H1 (cell line): ENCODE results near the gene MCM8. TPM values are rescaled to one million over a fixed set of nuclear protein-coding genes. Genes with fewer than 3 reads are reported as not detected.

Experiments
- CTCF ChIA-PET: fragments of 300-600 bp; sonication (Branson Sonifier 250); formaldehyde crosslinking; loops from one replicate; lab custom pipeline; 2021; ENCODE audit not compliant: partially characterized antibody; lab: Charles Lee
- POLR2A ChIA-PET: fragments of 300-600 bp; sonication (Branson Sonifier 250); formaldehyde crosslinking; loops from one replicate; lab custom pipeline; 2021; ENCODE audit warnings: inconsistent platforms; ENCODE audit not compliant: partially characterized antibody; lab: Charles Lee
- DNase-seq, 2 experiments: peaks; one replicate each; pipeline versions ENCODE4 v3.0.0 to v3.0.0-alpha.2; 2010 to 2022; ENCODE audit warnings: low spot score in 2 of 2, low read depth in 1 of 2, mixed read lengths in 1 of 2
- FAIRE-seq: peaks from 2 replicates; lab custom pipeline; 2011; peaks lifted over from hg19 to GRCh38; lab: Jason Lieb, UNC
- H2AFZ ChIP-seq: 2 replicates; pipeline ENCODE4 v1.8.1; 2012; ENCODE audit warnings: low read length, inconsistent platforms
- H2AK5ac ChIP-seq: 2 replicates; pipeline ENCODE4 v1.6.1; 2013; ENCODE audit warnings: low read depth, low read length
- H2BK120ac ChIP-seq: replicated peaks from 2 replicates; pipeline ENCODE3; 2013; ENCODE audit warnings: low read depth, low read length, inconsistent platforms
- H2BK12ac ChIP-seq: 2 replicates; pipeline ENCODE4 v1.6.1; 2013; ENCODE audit warnings: low read depth, low read length
- H2BK15ac ChIP-seq: 2 replicates; pipeline ENCODE4 v1.6.1; 2013; ENCODE audit warnings: low read length
- H2BK20ac ChIP-seq: 2 replicates; pipeline ENCODE4 v1.6.1; 2013; ENCODE audit warnings: low read length
- H2BK5ac ChIP-seq: 2 replicates; pipeline ENCODE4 v1.6.1; 2013; ENCODE audit warnings: low read depth, low read length
- H3K14ac ChIP-seq: 2 replicates; pipeline ENCODE4 v1.6.1; 2013; ENCODE audit warnings: inconsistent platforms; ENCODE audit not compliant: insufficient read length
- H3K18ac ChIP-seq: 2 replicates; pipeline ENCODE4 v1.6.1; 2013; ENCODE audit warnings: low read length; ENCODE audit errors: extremely low read depth
- H3K23ac ChIP-seq: 2 replicates; pipeline ENCODE4 v1.6.1; 2013; ENCODE audit warnings: inconsistent platforms; ENCODE audit not compliant: insufficient read length
- H3K23me2 ChIP-seq: 2 replicates; pipeline ENCODE4 v1.6.1; 2013; ENCODE audit warnings: low read depth, low read length
- H3K27ac ChIP-seq: 2 replicates; pipeline ENCODE4 v1.6.1; 2011; ENCODE audit warnings: low read depth, low read length, inconsistent platforms
- H3K27me3 ChIP-seq, 4 experiments: replicated peaks in 1 of 4; 1 replicate in 1 of 4; 2 replicates in 3 of 4; pipeline versions ENCODE4 v1.6.1 to v1.8.1; 2011 to 2013; ENCODE audit warnings: low read length in 3 of 4, mild to moderate bottlenecking in 3 of 4, inconsistent platforms in 2 of 4, mixed read lengths in 2 of 4, moderate library complexity in 1 of 4; ENCODE audit not compliant: control insufficient read depth in 3 of 4, insufficient read depth in 3 of 4; ENCODE audit errors: extremely low read depth in 1 of 4
- H3K36me3 ChIP-seq, 4 experiments: 2 replicates each; pipeline versions ENCODE4 v1.6.1 to v1.8.1; 2011 to 2013; ENCODE audit warnings: mild to moderate bottlenecking in 4 of 4, low read length in 3 of 4, moderate library complexity in 2 of 4, control low read depth in 1 of 4, inconsistent platforms in 1 of 4; ENCODE audit not compliant: insufficient read depth in 4 of 4, control insufficient read depth in 2 of 4
- H3K4ac ChIP-seq: replicated peaks from 2 replicates; pipeline ENCODE3; 2013; ENCODE audit warnings: low read length, low read depth, mixed read lengths, inconsistent platforms; ENCODE audit not compliant: insufficient read length
- H3K4me1 ChIP-seq, 4 experiments: replicated peaks in 1 of 4; 1 replicate in 1 of 4; 2 replicates in 3 of 4; pipeline versions ENCODE4 v1.6.1 to v1.8.1; 2011 to 2013; ENCODE audit warnings: low read length in 3 of 4, inconsistent platforms in 2 of 4, mixed read lengths in 1 of 4; ENCODE audit not compliant: insufficient read depth in 4 of 4, control insufficient read depth in 3 of 4
- H3K4me2 ChIP-seq, 2 experiments: 2 replicates each; pipeline versions ENCODE4 v1.6.1 to v1.8.1; 2011 to 2013; ENCODE audit warnings: low read depth in 2 of 2, low read length in 2 of 2, control low read depth in 1 of 2, inconsistent platforms in 1 of 2, mild to moderate bottlenecking in 1 of 2; ENCODE audit not compliant: insufficient read depth in 1 of 2
- H3K4me3 ChIP-seq, 4 experiments: fragments of 200-600, 300-600 bp in 1 of 4; sonication (generic), shearing (Covaris generic), sonication (Bioruptor Twin) in 1 of 4; 2 replicates each; pipeline versions ENCODE4 v1.5.1 to v1.8.1; 2011 to 2016; ENCODE audit warnings: low read length in 4 of 4, low read depth in 3 of 4, control low read depth in 2 of 4, inconsistent platforms in 2 of 4, mild to moderate bottlenecking in 2 of 4, mixed read lengths in 1 of 4, moderate library complexity in 1 of 4; ENCODE audit not compliant: insufficient read depth in 2 of 4; ENCODE audit errors: extremely low read depth in 1 of 4
- H3K56ac ChIP-seq: replicated peaks from 2 replicates; pipeline ENCODE3; 2013; ENCODE audit warnings: low read depth, mild to moderate bottlenecking, mixed read lengths, low read length, inconsistent platforms; ENCODE audit not compliant: insufficient read length
- H3K79me1 ChIP-seq: 2 replicates; pipeline ENCODE4 v1.6.1; 2013; ENCODE audit warnings: low read depth, low read length, control low read depth
- H3K79me2 ChIP-seq, 2 experiments: 2 replicates each; pipeline versions ENCODE4 v1.6.1 to v1.8.1; 2012 to 2013; ENCODE audit warnings: low read length in 2 of 2, mild to moderate bottlenecking in 2 of 2, inconsistent platforms in 1 of 2; ENCODE audit not compliant: insufficient read depth in 2 of 2, control insufficient read depth in 1 of 2
- H3K9ac ChIP-seq, 4 experiments: replicated peaks in 1 of 4; 1 replicate in 1 of 4; 2 replicates in 3 of 4; pipeline versions ENCODE4 v1.6.1 to v1.8.1; 2011 to 2013; ENCODE audit warnings: low read depth in 3 of 4, low read length in 3 of 4, control low read depth in 2 of 4, mild to moderate bottlenecking in 2 of 4, moderate library complexity in 2 of 4, inconsistent platforms in 1 of 4; ENCODE audit errors: extremely low read depth in 1 of 4
- H3K9me3 ChIP-seq, 2 experiments: 2 replicates each; pipeline versions ENCODE4 v1.6.1 to v1.8.1; 2012 to 2013; ENCODE audit warnings: mild to moderate bottlenecking in 2 of 2, moderate library complexity in 2 of 2, control low read depth in 1 of 2, inconsistent platforms in 1 of 2, low read depth in 1 of 2, low read length in 1 of 2, mixed read lengths in 1 of 2; ENCODE audit not compliant: insufficient read depth in 2 of 2
- H4K20me1 ChIP-seq, 2 experiments: replicated peaks in 1 of 2; 2 replicates each; pipeline versions ENCODE3 to v1.8.1; 2011 to 2013; ENCODE audit warnings: inconsistent platforms in 2 of 2, low read length in 2 of 2, mild to moderate bottlenecking in 1 of 2; ENCODE audit not compliant: insufficient read depth in 2 of 2, control insufficient read depth in 1 of 2
- H4K5ac ChIP-seq: 2 replicates; pipeline ENCODE4 v1.6.1; 2013; ENCODE audit warnings: low read length, low read depth, mixed read lengths, inconsistent platforms; ENCODE audit not compliant: insufficient read length
- H4K8ac ChIP-seq: 2 replicates; pipeline ENCODE4 v1.8.0; 2013; ENCODE audit warnings: mild to moderate bottlenecking, moderate library complexity, low read length, inconsistent platforms; ENCODE audit not compliant: insufficient read depth; ENCODE audit errors: extremely low read depth
- H4K91ac ChIP-seq: replicated peaks from 2 replicates; pipeline ENCODE3; 2013; ENCODE audit warnings: low read length, mixed read lengths, inconsistent platforms; ENCODE audit not compliant: insufficient read length
- BCL11A ChIP-seq, 2 experiments: IDR thresholded peaks; one replicate each; pipeline ENCODE4 v1.6.1; 2011; ENCODE audit warnings: low read depth in 2 of 2, low read length in 2 of 2, mild to moderate bottlenecking in 2 of 2
- FOSL1 ChIP-seq: IDR thresholded peaks from 2 replicates; pipeline ENCODE4 v1.6.1; 2011; ENCODE audit warnings: mild to moderate bottlenecking, low read depth, low read length, moderate library complexity; ENCODE audit not compliant: insufficient read depth
- GTF2F1 ChIP-seq: IDR thresholded peaks from 2 replicates; pipeline ENCODE4 v1.6.1; 2012; ENCODE audit warnings: low read depth, low read length, improper control_type of control experiment, borderline replicate concordance
- JUN ChIP-seq: IDR thresholded peaks from 2 replicates; pipeline ENCODE4 v1.6.1; 2011; ENCODE audit warnings: low read depth, mild to moderate bottlenecking, improper control_type of control experiment, low read length
- JUND ChIP-seq: IDR thresholded peaks from 2 replicates; pipeline ENCODE4 v1.6.1; 2011; ENCODE audit warnings: mild to moderate bottlenecking, improper control_type of control experiment, low read length
- RAD21 ChIP-seq, 2 experiments: IDR thresholded peaks in 1 of 2; conservative IDR thresholded peaks in 1 of 2; 2 replicates each; pipeline ENCODE4 v1.6.1; 2011; ENCODE audit warnings: low read depth in 2 of 2, low read length in 2 of 2, improper control_type of control experiment in 1 of 2, inconsistent platforms in 1 of 2, mild to moderate bottlenecking in 1 of 2, moderate library complexity in 1 of 2
- RFX5 ChIP-seq: IDR thresholded peaks from 2 replicates; pipeline ENCODE4 v1.6.1; 2011; ENCODE audit warnings: low read depth, low read length, improper control_type of control experiment, borderline replicate concordance
- SIRT6 ChIP-seq: IDR thresholded peaks from one replicate; pipeline ENCODE4 v1.7.1; 2012; ENCODE audit warnings: low read length, inconsistent platforms
- SIX5 ChIP-seq: IDR thresholded peaks from 2 replicates; pipeline ENCODE4 v1.6.1; 2011; ENCODE audit warnings: mild to moderate bottlenecking, low read depth, low read length
- SP1 ChIP-seq: IDR thresholded peaks from 2 replicates; pipeline ENCODE4 v1.6.1; 2011; ENCODE audit warnings: low read depth, low read length
- SRF ChIP-seq: IDR thresholded peaks from 2 replicates; pipeline ENCODE4 v1.6.1; 2011; ENCODE audit warnings: mild to moderate bottlenecking, low read depth, low read length, moderate library complexity
- TCF12 ChIP-seq: IDR thresholded peaks from 2 replicates; pipeline ENCODE4 v1.6.1; 2011; ENCODE audit warnings: low read depth, mild to moderate bottlenecking, low read length
- YY1 ChIP-seq: IDR thresholded peaks from 2 replicates; pipeline ENCODE4 v1.6.1; 2011; ENCODE audit warnings: low read depth, mild to moderate bottlenecking, low read length
- ZNF274 ChIP-seq: IDR thresholded peaks from 2 replicates; pipeline ENCODE4 v1.7.0; 2012; ENCODE audit warnings: low read length, borderline replicate concordance; ENCODE audit errors: extremely low read depth
- WGBS, 2 experiments: shearing (Covaris generic) in 1 of 2; methylation state at CpG; one replicate each; pipeline versions ENCODE4 v1.1.6 to v1.1.7; 2013 to 2015; ENCODE audit warnings: low lambda C conversion rate in 2 of 2, mixed read lengths in 2 of 2, inconsistent platforms in 1 of 2, low coverage in 1 of 2, missing lambda C conversion rate in 1 of 2; ENCODE audit not compliant: insufficient replicate concordance in 2 of 2, insufficient coverage in 1 of 2, insufficient read length in 1 of 2; ENCODE audit errors: extremely low coverage in 1 of 2, missing lambda C conversion rate in 1 of 2; 5-methylcytosine and 5-hydroxymethylcytosine counted together
- polyA plus RNA-seq, 7 experiments: library from polyadenylated mRNA; depleted of rRNA in 3 of 7; stranded (reverse) in 5 of 7; unstranded in 2 of 7; fragments of >200 nt in 5 of 7; fragments of 200-250 nt in 2 of 7; gene quantifications; 1 replicate in 5 of 7; 2 replicates in 1 of 7; 4 replicates in 1 of 7; pipeline versions ENCODE4 v1.2.1 to v1.2.3, GENCODE V29; 2011 to 2013; ENCODE audit warnings: missing spikeins in 2 of 7, mixed read lengths in 2 of 7
- total RNA-seq: library from RNA; stranded (reverse); fragmentation: NEBNext Ultra II Directional; extraction: Animal tissue kit (Norgen Biotek cat#: 25700); gene quantifications from 2 replicates; pipeline ENCODE4 v1.2.1, GENCODE V29; 2021
- TF ChIP-seq, protein P1 (sequence below): IDR thresholded peaks from 2 replicates; pipeline ENCODE4 v1.6.1; 2012; ENCODE audit warnings: inconsistent platforms

MCM8 gene
- total and polyA plus RNA-seq, 2 of the 8 experiments (the other 6 are each of a cell fraction or from before 2014, with no cell fraction given) = 7.1 to 31.9 TPM

DNA sequence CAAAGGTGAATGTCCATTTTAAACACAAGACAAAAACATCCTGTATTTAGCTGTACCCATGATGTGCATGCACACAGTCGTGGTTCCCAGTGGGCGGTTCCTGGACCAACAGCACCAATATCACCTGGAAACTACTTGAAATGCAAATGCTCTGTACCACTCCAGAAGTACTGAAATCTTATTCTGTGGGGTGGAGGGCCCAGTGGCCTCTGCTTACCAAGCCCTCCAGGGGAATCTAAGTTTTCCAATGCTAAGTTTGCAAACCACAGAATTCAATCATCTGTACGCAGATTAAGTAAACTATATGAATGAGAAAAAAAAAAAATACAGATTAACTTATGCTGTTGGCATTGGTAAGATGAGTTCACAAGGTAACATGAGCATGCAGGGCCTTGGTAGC is 14.2 kb upstream of the MCM8 start:
- POLR2A ChIA-PET = interaction anchor here (0.6 to 2.1 kb wide), 4 partner anchors 9 to 417 kb away, joined by 3 to 10 read pairs (median 8); no protein-coding TSS in a partner anchor
- no peaks in the 10 kb centered on the region for H3K79me2 ChIP-seq
- TF ChIP-seq BCL11A (IDR thresholded peaks at IDR 0.05; ENCODE audit: low read depth in 2 of 2, low read length in 2 of 2) = no peak
- no peak for TF ChIP-seq JUN
- TF ChIP-seq RAD21 (IDR thresholded peaks at IDR 0.05 in 1 of 2, conservative IDR thresholded peaks at IDR 0.05 in 1 of 2; ENCODE audit: low read depth in 2 of 2, low read length in 2 of 2) = no peak
- TF ChIP-seq, protein P1, sequence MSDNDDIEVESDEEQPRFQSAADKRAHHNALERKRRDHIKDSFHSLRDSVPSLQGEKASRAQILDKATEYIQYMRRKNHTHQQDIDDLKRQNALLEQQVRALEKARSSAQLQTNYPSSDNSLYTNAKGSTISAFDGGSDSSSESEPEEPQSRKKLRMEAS = no peak
- TF ChIP-seq TCF12 = no peak
- no peak for TF ChIP-seq SRF
- TF ChIP-seq RFX5 = no peak
- TF ChIP-seq FOSL1 = no peak
- no peak for TF ChIP-seq YY1
- no peak for TF ChIP-seq SIRT6
- TF ChIP-seq JUND = no peak
- TF ChIP-seq GTF2F1 = no peak
- no peak for TF ChIP-seq ZNF274
- no peak for TF ChIP-seq SIX5
- TF ChIP-seq SP1 = no peak

More for the DNA sequence above, 14.2 kb upstream of the MCM8 start:
- Histone ChIP-seq H3K18ac (no peak overlapping the region), H2BK20ac (no peak overlapping the region), H3K9ac (no peak overlapping the region), H2BK120ac (no peak overlapping the region), H3K23ac (no peak overlapping the region), H3K79me1 (no peaks in the 10 kb centered on the region), H3K4me2 (no peak overlapping the region), H3K4me3 (no peak overlapping the region), H3K36me3 (peaks cover 12 to 30% (median 22%) of the 10 kb centered on the region in 4 experiments; a peak in 7 of 8 replicates), H4K20me1 (peaks cover 0 to 1% of the 10 kb centered on the region in 2 experiments), H4K91ac (no peak overlapping the region), H3K4me1 (no peaks in the 10 kb centered on the region), H3K4ac (no peak overlapping the region), H4K5ac (no peak overlapping the region), H2BK5ac (no peak overlapping the region), H3K56ac (no peak overlapping the region), H3K23me2 (no peaks in the 10 kb centered on the region), H2AK5ac (no peak overlapping the region), H2BK12ac (no peak overlapping the region), H2BK15ac (no peak overlapping the region), H3K9me3 (no peaks in the 10 kb centered on the region), H3K27ac (no peak overlapping the region), H3K27me3 (no peaks in the 10 kb centered on the region), H3K14ac (no peak overlapping the region), H4K8ac (no peak overlapping the region), H2AFZ (no peak overlapping the region)
- FAIRE-seq = no peak
- CTCF ChIA-PET = interaction anchor here (0.5 to 4.5 kb wide), 14 partner anchors 10 to 1230 kb away, joined by 3 to 37 read pairs (median 4); no protein-coding TSS in a partner anchor
- DNase-seq = no peak
- WGBS, 2 experiments = 80% methylated on average over 3 of the region's 3 CpGs; no CpG with 5 or more reads in 1 of the 2 experiments
